GM10248 (cell line): ENCODE measurements around the gene MAST3.

Experiments used
- CTCF ChIA-PET: fragments of 300-600 bp; sonication (Branson Sonifier 250); formaldehyde crosslinking; extraction: SDS; loops from one replicate; lab custom pipeline; 2021; ENCODE audit warnings: antibody characterized with exemption; lab: Yijun Ruan, JAX
- POLR2A ChIA-PET: fragments of 350-650 bp; sonication (Branson Sonifier 250); formaldehyde crosslinking; extraction: SDS; loops from one replicate; lab custom pipeline; 2020; ENCODE audit warnings: antibody characterized with exemption; lab: Yijun Ruan, JAX
- DNase-seq: peaks from one replicate; pipeline ENCODE4 v3.0.0; 2012; ENCODE audit errors: extremely low spot score
- CTCF ChIP-seq: IDR thresholded peaks from 2 replicates; pipeline ENCODE4 v1.5.1; 2012; ENCODE audit warnings: mild to moderate bottlenecking, low read depth; ENCODE audit errors: extremely low read depth, missing control alignments, control extremely low read depth

MAST3 gene

GRCh38 chr19:18057557-18057956 is 40.0 kb upstream of the MAST3 start:
- no peak for DNase-seq
- TF ChIP-seq CTCF = no peak
- ChIA-PET POLR2A (no interaction called here), CTCF (interaction anchor here (1.0 to 7.7 kb wide), 12 partner anchors 12 to 120 kb away, joined by 3 to 135 read pairs (median 4); partner anchors contain the start of gene ARRDC2)

- TF ChIP-seq CTCF = peak; percentile 83
- CTCF ChIA-PET = interaction anchor here (0.7 to 7.7 kb wide), 26 partner anchors 10 to 209 kb away, joined by 3 to 135 read pairs (median 4); partner anchors contain the start of genes ARRDC2 and CCDC124
- DNase-seq = peak; percentile 91
- POLR2A ChIA-PET = interaction anchor here (0.7 kb wide), 1 partner anchor 83 kb away, joined by 5 read pairs; no protein-coding TSS in a partner anchor
These were observed 39.2 kb upstream of the MAST3 start for GRCh38 chr19:18058208-18059009.

- POLR2A ChIA-PET = no interaction called here
- no peak for DNase-seq
- CTCF ChIA-PET = interaction anchor here (0.7 to 7.7 kb wide), 20 partner anchors 8 to 210 kb away, joined by 3 to 135 read pairs (median 4); partner anchors contain the start of genes ARRDC2 and CCDC124
- TF ChIP-seq CTCF = no peak
These were observed 38.3 kb upstream of the MAST3 start for GRCh38 chr19:18059297-18059696.

GRCh38 chr19:18059902-18060301 is 37.7 kb upstream of the MAST3 start:
- DNase-seq = no peak
- POLR2A ChIA-PET = no interaction called here
- CTCF ChIA-PET = interaction anchor here (0.7 to 7.7 kb wide), 11 partner anchors 9 to 210 kb away, joined by 3 to 135 read pairs (median 4); partner anchors contain the start of genes ARRDC2 and RPL18A
- no peak for TF ChIP-seq CTCF

- POLR2A ChIA-PET = interaction anchor here (0.7 kb wide), 1 partner anchor 219 kb away, joined by 4 read pairs; no protein-coding TSS in a partner anchor
- no peak for TF ChIP-seq CTCF
- no peak for DNase-seq
- CTCF ChIA-PET = interaction anchor here (0.9 to 7.7 kb wide), 7 partner anchors 16 to 201 kb away, joined by 3 to 135 read pairs (median 6); partner anchors contain the start of genes ARRDC2 and RPL18A
These were observed 37.1 kb upstream of the MAST3 start for GRCh38 chr19:18060472-18060871.

- TF ChIP-seq CTCF = no peak
- CTCF ChIA-PET = interaction anchor here (1.5 to 7.7 kb wide), 2 partner anchors 11 to 50 kb away, joined by 3 to 135 read pairs; partner anchors contain the start of gene ARRDC2
- POLR2A ChIA-PET = interaction anchor here (0.6 kb wide), 1 partner anchor 10 kb away, joined by 4 read pairs; no protein-coding TSS in a partner anchor
- no peak for DNase-seq
These were observed 35.5 kb upstream of the MAST3 start for GRCh38 chr19:18062028-18062427.
